ENCODE data around the gene OR4M2.
"Not testable (repeated sequence)": the region's sequence is repeated elsewhere in the genome, so short reads cannot be mapped to it uniquely, and the experiment has no call there.

- TF ChIP-seq CTCF, POLR2A (IDR thresholded peaks at IDR 0.05): not testable (repeated sequence)
Measured at GRCh38 chr15:22122033-22122432, 41.7 kb downstream of the OR4M2 start.
